HG03280 (cell line): ENCODE data around the gene COL19A1.
A peak's percentile ranks its signal among the peaks of the same experiment; 100 is the strongest.
"Not testable (repeated sequence)": the region's sequence is repeated elsewhere in the genome, so short reads cannot be mapped to it uniquely, and the experiment has no call there.

Source experiments
- ATAC-seq: cut with Tn5 transposase; IDR thresholded peaks from one replicate; pipeline ENCODE4 v1.9.1; 2021; ENCODE audit warnings: mild to moderate bottlenecking, moderate library complexity; ENCODE audit not compliant: unreplicated experiment

Gene COL19A1

GRCh38 chr6:69866351-69866769, at the start of gene COL19A1:
COL19A1 (plus strand) TSS chr6:69866556; CDS start chr6:69879568, 13,012 bp downstream.
- peak; percentile 57 for ATAC-seq

- ATAC-seq, result peak; percentile 34
These were observed 49.8 kb upstream of the COL19A1 start for GRCh38 chr6:69816569-69816968.

- no peak for ATAC-seq
These were observed 49.0 kb upstream of the COL19A1 start for GRCh38 chr6:69817358-69817757.

GRCh38 chr6:69818223-69818930, 48.0 kb upstream of the COL19A1 start:
- ATAC-seq, result no peak

GRCh38 chr6:69819138-69819537, 47.2 kb upstream of the COL19A1 start:
- ATAC-seq, result no peak

- no peak for ATAC-seq
These were observed 46.3 kb upstream of the COL19A1 start for GRCh38 chr6:69820018-69820417.

GRCh38 chr6:69820438-69820837, 45.9 kb upstream of the COL19A1 start:
- ATAC-seq, result no peak

GRCh38 chr6:69824355-69824754, 42.0 kb upstream of the COL19A1 start:
- not testable (repeated sequence) for ATAC-seq

GRCh38 chr6:69825904-69826303, 40.5 kb upstream of the COL19A1 start:
- ATAC-seq, result no peak

- ATAC-seq, result no peak
These were observed 39.0 kb upstream of the COL19A1 start for GRCh38 chr6:69827276-69827893.

- no peak for ATAC-seq
These were observed 33.8 kb upstream of the COL19A1 start for GRCh38 chr6:69832558-69832957.

GRCh38 chr6:69835414-69836179, 30.8 kb upstream of the COL19A1 start:
- ATAC-seq, result peak; percentile 78

- ATAC-seq, result no peak
These were observed 24.5 kb upstream of the COL19A1 start for GRCh38 chr6:69841862-69842261.

GRCh38 chr6:69843189-69843588, 23.2 kb upstream of the COL19A1 start:
- ATAC-seq, result no peak

GRCh38 chr6:69846312-69846711, 20.0 kb upstream of the COL19A1 start:
- no peak for ATAC-seq

GRCh38 chr6:69846770-69847491, 19.4 kb upstream of the COL19A1 start:
- ATAC-seq, result no peak

- ATAC-seq, result no peak
These were observed 18.9 kb upstream of the COL19A1 start for GRCh38 chr6:69847492-69847788.

GRCh38 chr6:69848552-69848951, 17.8 kb upstream of the COL19A1 start:
- no peak for ATAC-seq

- ATAC-seq, result no peak
These were observed 13.7 kb upstream of the COL19A1 start for GRCh38 chr6:69852706-69853105.

GRCh38 chr6:69861986-69862385, 4.4 kb upstream of the COL19A1 start:
- ATAC-seq, result no peak

- ATAC-seq, result no peak
These were observed 2.6 kb upstream of the COL19A1 start for GRCh38 chr6:69863766-69864165.
